Hematopoietic multipotent progenitor cell treated with erythropoietin and hydrocortisone succinate and interleukin-3 and kit ligand, for 6 days (in vitro differentiated cells): ENCODE data around the gene FLNA.
"Not testable (repeated sequence)": the region's sequence is repeated elsewhere in the genome, so short reads cannot be mapped to it uniquely, and the experiment has no call there.

ENCODE experiments used
- DNase-seq: peaks from one replicate; pipeline ENCODE4 v3.0.0-alpha.2; 2015

FLNA gene

GRCh38 chrX:154328646-154329045 is 45.8 kb downstream of the FLNA start:
- no peak for DNase-seq

GRCh38 chrX:154327038-154327820 is 47.2 kb downstream of the FLNA start:
- DNase-seq = no peak

GRCh38 chrX:154325541-154325940 is 48.9 kb downstream of the FLNA start:
- no peak for DNase-seq

- DNase-seq = no peak
These were observed 50.9 kb downstream of the FLNA start for GRCh38 chrX:154323537-154323936.

- DNase-seq = no peak
These were observed 51.5 kb downstream of the FLNA start for GRCh38 chrX:154322890-154323289.

- no peak for DNase-seq
These were observed 52.8 kb downstream of the FLNA start for GRCh38 chrX:154321594-154321993.

GRCh38 chrX:154321152-154321551 is 53.3 kb downstream of the FLNA start:
- DNase-seq = no peak

- no peak for DNase-seq
These were observed 54.0 kb downstream of the FLNA start for GRCh38 chrX:154320406-154320805.

- DNase-seq = peak; percentile 39
These were observed 56.9 kb downstream of the FLNA start for GRCh38 chrX:154317391-154317995.

- DNase-seq = no peak
These were observed 59.0 kb downstream of the FLNA start for GRCh38 chrX:154315416-154315815.

- DNase-seq = no peak
These were observed 61.3 kb downstream of the FLNA start for GRCh38 chrX:154313147-154313546.

GRCh38 chrX:154312116-154312515 is 62.3 kb downstream of the FLNA start:
- DNase-seq = no peak

- no peak for DNase-seq
These were observed 63.6 kb downstream of the FLNA start for GRCh38 chrX:154310616-154311536.

- no peak for DNase-seq
These were observed 65.2 kb downstream of the FLNA start for GRCh38 chrX:154309041-154309775.

GRCh38 chrX:154308108-154308946 is 66.1 kb downstream of the FLNA start:
- DNase-seq = peak; percentile 74

GRCh38 chrX:154307202-154307601 is 67.2 kb downstream of the FLNA start:
- no peak for DNase-seq

GRCh38 chrX:154305541-154306205 is 68.8 kb downstream of the FLNA start:
- DNase-seq = peak; percentile 15

- no peak for DNase-seq
These were observed 69.6 kb downstream of the FLNA start for GRCh38 chrX:154304846-154305245.

- DNase-seq = no peak
These were observed 71.0 kb downstream of the FLNA start for GRCh38 chrX:154303476-154303875.

GRCh38 chrX:154302998-154303397 is 71.4 kb downstream of the FLNA start:
- DNase-seq = not testable (repeated sequence)

- DNase-seq = peak; percentile 32
These were observed 73.6 kb downstream of the FLNA start for GRCh38 chrX:154300816-154301215.
